Measurements from ENCODE around the gene UBE4B. TPM values are rescaled to one million over a fixed set of nuclear protein-coding genes. Genes with fewer than 3 reads are reported as not detected.

Gene UBE4B
- total and polyA plus RNA-seq, 10 of the 15 experiments (the other 5 are each of a cell fraction or from before 2014, with no cell fraction given) = 2.9 to 32.6 (median 20.7) TPM

- CTCF ChIA-PET = interaction anchor here (0.7 to 4.1 kb wide), 12 partner anchors 20 to 590 kb away, joined by 3 to 11 read pairs (median 3); partner anchors contain the start of genes LZIC and NMNAT1
- POLR2A ChIA-PET = interaction anchor here (0.6 to 1.3 kb wide), 6 partner anchors 12 to 416 kb away, joined by 3 to 7 read pairs (median 4); no protein-coding TSS in a partner anchor
- Histone ChIP-seq H3K9me3 (replicated peaks; ENCODE audit: control insufficient read depth, insufficient read depth, low read length) (no peaks in the 10 kb centered on the region), H3K4me2 (ENCODE audit: control insufficient read depth, insufficient read depth) (peak overlapping the region; percentile 19), H3K27me3 (replicated peaks in 1 of 2; ENCODE audit: control insufficient read depth in 2 of 2, insufficient read depth in 2 of 2, low read length in 1 of 2) (no peaks in the 10 kb centered on the region), H3K4me3 (peak overlapping the region; percentile 40; the same call in 1 of the 2 replicates), H3K4me1 (ENCODE audit: control insufficient read depth, insufficient read depth, low read length) (peaks cover 10% of the 10 kb centered on the region; the same call in 1 of the 2 replicates), H4K20me1 (ENCODE audit: control insufficient read depth, insufficient read depth) (no peaks in the 10 kb centered on the region), H3K27ac (ENCODE audit: control insufficient read depth, insufficient read depth) (0 out of 2 replicates have a peak overlapping the region, but pooled peaks have one; percentile 17), H3K9ac (ENCODE audit: control insufficient read depth, insufficient read depth, low read length) (no peak overlapping the region), H3K79me2 (ENCODE audit: control insufficient read depth, insufficient read depth, low read length) (peaks cover 16% of the 10 kb centered on the region), H2AFZ (ENCODE audit: control insufficient read depth, low read depth, low read length) (no peak overlapping the region), H3K36me3 (ENCODE audit: control insufficient read depth in 2 of 2, insufficient read depth in 2 of 2, low read length in 1 of 2) (no peaks in the 10 kb centered on the region)
- FAIRE-seq (peak; percentile 59), ATAC-seq (peak; percentile 61), DNase-seq (ENCODE audit: low read depth, low spot score) (no peak)
- BruUV-seq (replicated peaks) = no TSS peak
- RAD21 ChIA-PET (ENCODE audit: unreplicated experiment) = interaction anchor here (0.6 to 2.1 kb wide), 4 partner anchors 20 to 70 kb away, joined by 3 to 8 read pairs (median 4); no protein-coding TSS in a partner anchor
- SMC1A ChIA-PET (ENCODE audit: uncharacterized antibody, unreplicated experiment) = interaction anchor here (0.5 to 5.5 kb wide), 15 partner anchors 12 to 421 kb away, joined by 3 to 22 read pairs (median 3); no protein-coding TSS in a partner anchor
- TF ChIP-seq JUNB (IDR thresholded peaks at IDR 0.05) (peak; percentile 12; the same call in 1 of the 2 replicates), IKZF1 (conservative IDR thresholded peaks at IDR 0.05) (0 out of 2 replicates have a peak, but pooled peaks have one; percentile 27), SPI1 (IDR thresholded peaks at IDR 0.05; ENCODE audit: borderline replicate concordance, insufficient read depth, low read depth, low read length) (peak; percentile 43; the same call in 1 of the 2 replicates), NFXL1 (IDR thresholded peaks at IDR 0.05; ENCODE audit: borderline replicate concordance) (no peak), KDM1A (IDR thresholded peaks at IDR 0.05; ENCODE audit: borderline replicate concordance) (no peak), IKZF2 (IDR thresholded peaks at IDR 0.05) (0 out of 4 replicates have a peak, but pooled peaks have one; percentile 47 to 51)
- in situ Hi-C loops (cut with MboI) = no loop called here
- 34% methylated on average over 7 of the region's 7 CpGs for WGBS (ENCODE audit: insufficient coverage, insufficient replicate concordance, low lambda C conversion rate, missing lambda C conversion rate)
- intact Hi-C loops (cut with micrococcal nuclease; ENCODE audit: unreplicated experiment) = no loop called here
Measured at GRCh38 chr1:10216090-10216749, 183.5 kb downstream of the UBE4B start.
